IMR-90 (cell line): ENCODE results near the gene HOXA2. TPM values are rescaled to one million over a fixed set of nuclear protein-coding genes. Genes with fewer than 3 reads are reported as not detected.

Source experiments
- ATAC-seq: fragments of 200-7000 bp; cut with Tn5 transposase; 2 replicates; pipeline ENCODE4 v1.9.1; 2020; ENCODE audit warnings: low read depth, mild to moderate bottlenecking, moderate library complexity
- BruUV-seq: library from RNA; stranded (reverse); fragments of 400-500 nt; replicated peaks from 2 replicates; lab custom pipeline; 2021; lab: Mats Ljungman, UMichigan
- CTCF ChIA-PET: fragments of 300-600 bp; formaldehyde crosslinking; extraction: SDS; loops from one replicate; lab custom pipeline; 2021; ENCODE audit warnings: antibody characterized with exemption; lab: Yijun Ruan, JAX
- POLR2A ChIA-PET: fragments of 300-600 bp; sonication (Branson Sonifier 250); formaldehyde crosslinking; loops from one replicate; lab custom pipeline; 2022; ENCODE audit warnings: antibody characterized with exemption; ENCODE audit not compliant: unreplicated experiment; lab: Charles Lee
- DNase-seq: peaks from one replicate; pipeline ENCODE4 v3.0.0; 2013
- H2AFZ ChIP-seq: replicated peaks from 2 replicates; pipeline ENCODE3; 2013; ENCODE audit warnings: low read length, mild to moderate bottlenecking; ENCODE audit not compliant: poor library complexity
- H2AK5ac ChIP-seq: 2 replicates; pipeline ENCODE4 v1.6.1; 2013; ENCODE audit warnings: low read depth, low read length, inconsistent platforms
- H2AK9ac ChIP-seq: replicated peaks from 2 replicates; pipeline ENCODE3; 2013; ENCODE audit warnings: mild to moderate bottlenecking, low read depth, low read length, moderate library complexity; ENCODE audit not compliant: poor library complexity
- H2BK120ac ChIP-seq: 2 replicates; pipeline ENCODE4 v1.6.1; 2013; ENCODE audit warnings: low read depth, low read length, inconsistent platforms
- H2BK15ac ChIP-seq: 3 replicates; pipeline ENCODE4 v1.6.1; 2013; ENCODE audit warnings: low read depth, low read length, inconsistent platforms
- H2BK20ac ChIP-seq: 2 replicates; pipeline ENCODE4 v1.6.1; 2013; ENCODE audit warnings: low read depth, mild to moderate bottlenecking, inconsistent platforms, low read length, moderate library complexity
- H2BK5ac ChIP-seq: 2 replicates; pipeline ENCODE4 v1.6.1; 2013; ENCODE audit warnings: mild to moderate bottlenecking, low read depth, low read length, inconsistent platforms; ENCODE audit not compliant: poor library complexity, severe bottlenecking
- H3K14ac ChIP-seq: replicated peaks from 2 replicates; pipeline ENCODE4 v1.6.1; 2013; ENCODE audit warnings: low read depth, low read length, inconsistent platforms
- H3K18ac ChIP-seq: 2 replicates; pipeline ENCODE4 v1.6.1; 2013; ENCODE audit warnings: low read depth, low read length, control low read depth
- H3K23ac ChIP-seq: 2 replicates; pipeline ENCODE4 v1.6.1; 2013; ENCODE audit warnings: low read depth, low read length, inconsistent platforms
- H3K27ac ChIP-seq: 2 replicates; pipeline ENCODE4 v1.5.1; 2013; ENCODE audit warnings: mild to moderate bottlenecking, control low read depth, low read length; ENCODE audit not compliant: insufficient read depth
- H3K27me3 ChIP-seq: 2 replicates; pipeline ENCODE4 v1.6.1; 2013; ENCODE audit warnings: low read length; ENCODE audit not compliant: control insufficient read depth, insufficient read depth
- H3K36me3 ChIP-seq: 2 replicates; pipeline ENCODE4 v1.6.1; 2013; ENCODE audit warnings: low read length, mixed read lengths; ENCODE audit not compliant: control insufficient read depth, insufficient read depth
- H3K4ac ChIP-seq: 2 replicates; pipeline ENCODE4 v1.6.1; 2013; ENCODE audit warnings: low read depth, low read length, inconsistent platforms
- H3K4me1 ChIP-seq: 2 replicates; pipeline ENCODE4 v1.6.1; 2013; ENCODE audit warnings: low read length, mixed read lengths; ENCODE audit not compliant: control insufficient read depth, insufficient read depth
- H3K4me2 ChIP-seq: 2 replicates; pipeline ENCODE4 v1.6.1; 2013; ENCODE audit warnings: low read depth, mild to moderate bottlenecking, control low read depth, low read length, moderate library complexity
- H3K4me3 ChIP-seq: 2 replicates; pipeline ENCODE4 v1.5.1; 2013; ENCODE audit warnings: low read depth, mild to moderate bottlenecking, control low read depth, low read length, moderate library complexity; ENCODE audit not compliant: insufficient read depth
- H3K56ac ChIP-seq: 2 replicates; pipeline ENCODE4 v1.6.1; 2013; ENCODE audit warnings: low read length, inconsistent platforms; ENCODE audit not compliant: insufficient read depth; ENCODE audit errors: extremely low read depth
- H3K79me1 ChIP-seq, 2 experiments: 2 replicates each; pipeline ENCODE4 v1.6.1; 2013; ENCODE audit warnings: low read length in 2 of 2, inconsistent platforms in 1 of 2, low read depth in 1 of 2
- H3K9ac ChIP-seq: 2 replicates; pipeline ENCODE4 v1.6.1; 2013; ENCODE audit warnings: low read depth, low read length, control low read depth
- H3K9me1 ChIP-seq: 2 replicates; pipeline ENCODE4 v1.6.1; 2013; ENCODE audit warnings: low read length, inconsistent platforms; ENCODE audit not compliant: insufficient read depth
- H3K9me3 ChIP-seq: 2 replicates; pipeline ENCODE4 v1.6.1; 2013; ENCODE audit warnings: low read length; ENCODE audit not compliant: control insufficient read depth, insufficient read depth
- H4K20me1 ChIP-seq: 2 replicates; pipeline ENCODE4 v1.6.1; 2013; ENCODE audit warnings: low read length, inconsistent platforms; ENCODE audit not compliant: insufficient read depth
- H4K5ac ChIP-seq: 2 replicates; pipeline ENCODE4 v1.6.1; 2013; ENCODE audit warnings: mild to moderate bottlenecking, low read depth, low read length, control low read depth
- H4K8ac ChIP-seq, 2 experiments: 2 replicates each; pipeline ENCODE4 v1.6.1; 2013; ENCODE audit warnings: low read depth in 2 of 2, low read length in 2 of 2, control low read depth in 1 of 2, inconsistent platforms in 1 of 2
- H4K91ac ChIP-seq: 2 replicates; pipeline ENCODE4 v1.6.1; 2013; ENCODE audit warnings: low read depth, low read length, inconsistent platforms; ENCODE audit not compliant: insufficient read depth
- BHLHE40 ChIP-seq: fragments of 150-350 bp; IDR thresholded peaks from 2 replicates; pipeline ENCODE4 v1.6.1; 2016; ENCODE audit warnings: mild to moderate bottlenecking, low read depth, low read length
- CEBPB ChIP-seq: IDR thresholded peaks from 2 replicates; pipeline ENCODE4 v1.6.1; 2012; ENCODE audit warnings: low read depth, low read length, improper control_type of control experiment
- CTCF ChIP-seq: conservative IDR thresholded peaks from 2 replicates; pipeline ENCODE4 v1.5.1; 2012; ENCODE audit warnings: mild to moderate bottlenecking, low read depth, low read length, improper control_type of control experiment
- MAFK ChIP-seq: IDR thresholded peaks from 2 replicates; pipeline ENCODE4 v1.6.1; 2012; ENCODE audit warnings: low read depth, low read length, improper control_type of control experiment
- MAZ ChIP-seq: IDR thresholded peaks from 2 replicates; pipeline ENCODE4 v1.6.1; 2012; ENCODE audit warnings: low read depth, mild to moderate bottlenecking, low read length, improper control_type of control experiment, moderate library complexity, borderline replicate concordance
- MXI1 ChIP-seq: IDR thresholded peaks from 2 replicates; pipeline ENCODE4 v1.6.1; 2012; ENCODE audit warnings: low read depth, mild to moderate bottlenecking, low read length, moderate library complexity, borderline replicate concordance
- NFE2L2 ChIP-seq: fragments of 150-350 bp; IDR thresholded peaks from 2 replicates; pipeline ENCODE4 v1.6.1; 2016; ENCODE audit warnings: low read depth, mild to moderate bottlenecking, low read length
- RAD21 ChIP-seq: IDR thresholded peaks from 2 replicates; pipeline ENCODE4 v1.6.1; 2012; ENCODE audit warnings: low read length, improper control_type of control experiment
- RCOR1 ChIP-seq: IDR thresholded peaks from 2 replicates; pipeline ENCODE4 v1.6.1; 2012; ENCODE audit warnings: mild to moderate bottlenecking, low read length, improper control_type of control experiment; ENCODE audit not compliant: insufficient replicate concordance
- SMC3 ChIP-seq: fragments of 150-350 bp; IDR thresholded peaks from 2 replicates; pipeline ENCODE4 v1.6.1; 2016; ENCODE audit warnings: low read depth, mild to moderate bottlenecking, antibody characterized with exemption, low read length, moderate library complexity
- WGBS, 2 experiments: methylation state at CpG; one replicate each; pipeline versions ENCODE4 v1.1.5 to v1.1.7; 2013; ENCODE audit warnings: missing lambda C conversion rate in 2 of 2; ENCODE audit not compliant: insufficient read length in 1 of 2; ENCODE audit errors: extremely low coverage in 2 of 2; 5-methylcytosine and 5-hydroxymethylcytosine counted together
- dilution Hi-C: fragments of 300-500 bp; cut with HindIII; formaldehyde crosslinking; loops from one replicate; pipeline ENCODE4 v1.14.3; 2018; ENCODE audit warnings: low sequenced_read_pairs; ENCODE audit not compliant: unreplicated experiment
- in situ Hi-C: fragments of 300-500 bp; cut with MboI; formaldehyde crosslinking; loops from 3 replicates; pipeline ENCODE4 v1.14.3; 2019; ENCODE audit warnings: low sequenced_read_pairs, inconsistent platforms, mixed read lengths
- intact Hi-C: fragments of 100-400 bp; cut with micrococcal nuclease; formaldehyde crosslinking; loops from 2 replicates; pipeline ENCODE4 v1.10.0; 2022
- polyA plus RNA-seq, 3 experiments: library from polyadenylated mRNA; depleted of rRNA; stranded (reverse); fragments of >200 nt; gene quantifications; 2 replicates each; pipeline ENCODE4 v1.2.3, GENCODE V29; 2012; ENCODE audit warnings: low replicate concordance in 1 of 3
- total RNA-seq: library from RNA; depleted of rRNA; stranded (reverse); fragments of >200 nt; gene quantifications from 2 replicates; pipeline ENCODE4 v1.2.3, GENCODE V29; 2012
- TF ChIP-seq, protein P1 (sequence below): fragments of 150-350 bp; IDR thresholded peaks from 2 replicates; pipeline ENCODE4 v1.6.1; 2017; ENCODE audit warnings: mild to moderate bottlenecking, antibody characterized with exemption, low read length, low read depth

Gene HOXA2
- total and polyA plus RNA-seq, 2 of the 4 experiments (the other 2 are of a cell fraction), result 1.6 to 3.9 TPM

DNA sequence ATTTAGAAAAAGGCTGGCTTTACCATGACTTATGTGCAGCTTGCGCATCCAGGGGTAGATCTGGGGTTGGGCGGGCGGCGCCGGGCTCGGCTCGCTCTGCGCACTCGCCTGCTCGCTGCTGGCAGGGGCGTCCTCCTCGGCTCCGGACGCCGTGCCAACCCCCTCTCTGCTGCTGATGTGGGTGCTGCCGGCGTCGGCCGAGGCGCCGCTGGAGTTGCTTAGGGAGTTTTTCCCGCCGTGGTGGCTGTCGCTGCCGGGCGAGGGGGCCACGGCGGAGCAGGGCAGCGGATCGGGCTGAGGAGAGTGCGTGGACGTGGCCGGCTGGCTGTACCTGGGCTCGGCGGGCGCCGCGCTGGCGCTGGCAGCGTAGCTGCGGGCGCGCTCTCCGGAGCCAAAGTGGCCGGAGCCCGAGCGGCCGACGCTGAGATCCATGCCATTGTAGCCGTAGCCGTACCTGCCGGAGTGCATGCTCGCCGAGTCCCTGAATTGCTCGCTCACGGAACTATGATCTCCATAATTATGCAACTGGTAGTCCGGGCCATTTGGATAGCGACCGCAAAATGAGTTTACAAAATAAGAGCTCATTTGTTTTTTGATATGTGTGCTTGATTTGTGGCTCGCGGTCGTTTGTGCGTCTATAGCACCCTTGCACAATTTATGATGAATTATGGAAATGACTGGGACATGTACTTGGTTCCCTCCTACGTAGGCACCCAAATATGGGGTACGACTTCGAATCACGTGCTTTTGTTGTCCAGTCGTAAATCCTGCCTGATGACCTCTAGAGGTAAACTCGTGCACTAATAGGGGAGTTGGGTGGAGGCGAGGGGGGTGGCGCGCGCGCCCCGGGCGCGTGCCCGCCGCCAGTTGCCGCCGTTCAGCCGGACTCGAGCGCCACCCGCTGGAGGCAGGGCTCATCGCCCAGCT lies 40.8 kb upstream of the HOXA2 start, which contains the start of gene HOXA5 (continued):
- no peak for TF ChIP-seq MAFK
- TF ChIP-seq CEBPB, result peak; percentile 98
- no peak for TF ChIP-seq RCOR1
- TF ChIP-seq SMC3, result peak; percentile 75

GRCh38 chr7:27142580-27143022 lies 40.1 kb upstream of the HOXA2 start:
- peaks cover 9% of the 10 kb centered on the region for H3K36me3 ChIP-seq
- H4K8ac ChIP-seq, result peak overlapping the region; percentile 54 to 59; a peak in 3 of 4 replicates
- 1% methylated on average over 9 of the region's 29 CpGs; no CpG with 5 or more reads in 1 of the 2 experiments for WGBS, 2 experiments
- dilution Hi-C loops, result no loop called here
- 0 out of 2 replicates have a peak overlapping the region, but pooled peaks have one; percentile 3 for H2BK20ac ChIP-seq
- in situ Hi-C loops, result loop anchor here (5.0 to 10.0 kb wide), 3 partner anchors 40 to 948 kb away; partner anchors contain the start of gene HOXA2
- peak overlapping the region; percentile 89 for H3K9ac ChIP-seq
- ATAC-seq, result no peak
- BruUV-seq, result no TSS peak
- peak overlapping the region; percentile 75 for H4K91ac ChIP-seq
- CTCF ChIA-PET, result interaction anchor here (0.6 to 2.0 kb wide), 11 partner anchors 8 to 773 kb away, joined by 3 to 9 read pairs (median 3); no protein-coding TSS in a partner anchor
- H2AK9ac ChIP-seq, result peak overlapping the region; percentile 82
- intact Hi-C loops, result loop anchor here (1.0 to 5.0 kb wide), 4 partner anchors 456 to 1280 kb away; no protein-coding TSS in a partner anchor
- peak overlapping the region; percentile 92 for H3K23ac ChIP-seq
- POLR2A ChIA-PET, result interaction anchor here (1.3 kb wide), 1 partner anchor 34 kb away, joined by 5 read pairs; no protein-coding TSS in a partner anchor
- peak overlapping the region; percentile 89 for H2BK5ac ChIP-seq
- H3K9me3 ChIP-seq, result no peaks in the 10 kb centered on the region
- peak overlapping the region; percentile 93 for H3K27ac ChIP-seq
- H4K20me1 ChIP-seq, result no peaks in the 10 kb centered on the region
- H3K4me3 ChIP-seq, result peak overlapping the region; percentile 93
- no peaks in the 10 kb centered on the region for H3K27me3 ChIP-seq
- H3K4ac ChIP-seq, result peak overlapping the region; percentile 80
- H3K14ac ChIP-seq, result peak overlapping the region; percentile 95
- no peak overlapping the region for H2BK15ac ChIP-seq
- H3K18ac ChIP-seq, result peak overlapping the region; percentile 93
- no peaks in the 10 kb centered on the region for H3K9me1 ChIP-seq
- H3K79me1 ChIP-seq, result peaks cover 9 to 35% of the 10 kb centered on the region in 2 experiments; a peak in 3 of 4 replicates
- H3K56ac ChIP-seq, result peak overlapping the region; percentile 92
- peaks cover 16% of the 10 kb centered on the region for H3K4me1 ChIP-seq
- H2AFZ ChIP-seq, result peak overlapping the region; percentile 90
- peak overlapping the region; percentile 10 for H4K5ac ChIP-seq
- H3K4me2 ChIP-seq, result peak overlapping the region; percentile 94
- no peak for DNase-seq
- H2AK5ac ChIP-seq, result no peak overlapping the region
- peak overlapping the region; percentile 81 for H2BK120ac ChIP-seq
- TF ChIP-seq CEBPB (no peak), MAZ (no peak), CTCF (no peak), SMC3 (no peak), MXI1 (no peak), RCOR1 (no peak), RAD21 (no peak), NFE2L2 (no peak), BHLHE40 (no peak), MAFK (no peak)
- TF ChIP-seq, protein P1, sequence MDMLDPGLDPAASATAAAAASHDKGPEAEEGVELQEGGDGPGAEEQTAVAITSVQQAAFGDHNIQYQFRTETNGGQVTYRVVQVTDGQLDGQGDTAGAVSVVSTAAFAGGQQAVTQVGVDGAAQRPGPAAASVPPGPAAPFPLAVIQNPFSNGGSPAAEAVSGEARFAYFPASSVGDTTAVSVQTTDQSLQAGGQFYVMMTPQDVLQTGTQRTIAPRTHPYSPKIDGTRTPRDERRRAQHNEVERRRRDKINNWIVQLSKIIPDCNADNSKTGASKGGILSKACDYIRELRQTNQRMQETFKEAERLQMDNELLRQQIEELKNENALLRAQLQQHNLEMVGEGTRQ, result no peak
